ENCODE results near the gene TNS2.
"Not testable (repeated sequence)": the region's sequence is repeated elsewhere in the genome, so short reads cannot be mapped to it uniquely, and the experiment has no call there.

The TNS2 gene

GRCh38 chr12:53090554-53090953, 40.7 kb downstream of the TNS2 start:
- DNase-seq = no peak

DNA sequence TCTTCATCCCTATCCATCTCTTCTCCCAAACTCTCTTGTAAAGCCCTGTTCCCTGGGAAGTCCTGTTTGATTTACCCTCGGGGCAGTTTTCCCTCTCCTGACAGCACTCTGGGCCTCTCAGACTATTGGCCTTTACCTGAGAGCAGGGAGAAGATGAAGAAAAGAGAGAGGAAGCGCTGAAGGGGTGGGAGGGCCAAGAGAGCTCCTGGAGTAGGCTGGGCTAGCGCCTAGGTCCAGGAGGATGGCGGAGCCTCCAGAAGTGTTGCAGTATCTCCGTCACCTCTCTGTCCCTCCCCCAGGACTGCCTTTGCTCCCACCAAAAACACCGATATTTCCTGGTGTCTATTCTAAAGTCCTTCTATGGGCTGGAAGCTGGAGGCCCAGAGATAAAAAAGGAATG, 41.9 kb downstream of the TNS2 start:
- no peak for DNase-seq

- peak in 1 of 58 donors; percentile 17 for DNase-seq
These were observed 44.0 kb downstream of the TNS2 start for GRCh38 chr12:53093777-53094393.

DNA sequence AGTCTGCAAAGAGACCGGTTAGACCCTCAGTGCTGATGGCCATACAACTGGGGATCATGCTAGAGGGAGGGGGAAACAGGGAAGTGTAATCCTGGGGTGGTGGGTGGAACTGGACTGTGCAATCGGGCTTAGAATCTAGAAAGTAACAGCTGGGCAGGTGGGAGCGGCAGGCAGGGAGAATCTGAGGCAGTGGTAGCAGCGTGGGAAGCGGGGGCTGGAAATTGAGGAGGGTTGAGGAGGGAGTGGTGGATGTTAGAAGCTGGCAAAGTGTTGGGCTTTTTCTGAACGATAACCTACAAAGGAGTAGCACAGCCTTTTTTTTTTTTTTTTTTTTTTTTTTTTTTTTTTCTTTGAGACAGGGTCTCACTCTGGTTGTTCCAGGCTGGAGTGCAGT, 44.5 kb downstream of the TNS2 start:
- DNase-seq = no peak

GRCh38 chr12:53094796-53095595, 45.1 kb downstream of the TNS2 start:
- not testable (repeated sequence) for DNase-seq

- not testable (repeated sequence) for DNase-seq
These were observed 45.7 kb downstream of the TNS2 start for GRCh38 chr12:53095596-53095895.

DNA sequence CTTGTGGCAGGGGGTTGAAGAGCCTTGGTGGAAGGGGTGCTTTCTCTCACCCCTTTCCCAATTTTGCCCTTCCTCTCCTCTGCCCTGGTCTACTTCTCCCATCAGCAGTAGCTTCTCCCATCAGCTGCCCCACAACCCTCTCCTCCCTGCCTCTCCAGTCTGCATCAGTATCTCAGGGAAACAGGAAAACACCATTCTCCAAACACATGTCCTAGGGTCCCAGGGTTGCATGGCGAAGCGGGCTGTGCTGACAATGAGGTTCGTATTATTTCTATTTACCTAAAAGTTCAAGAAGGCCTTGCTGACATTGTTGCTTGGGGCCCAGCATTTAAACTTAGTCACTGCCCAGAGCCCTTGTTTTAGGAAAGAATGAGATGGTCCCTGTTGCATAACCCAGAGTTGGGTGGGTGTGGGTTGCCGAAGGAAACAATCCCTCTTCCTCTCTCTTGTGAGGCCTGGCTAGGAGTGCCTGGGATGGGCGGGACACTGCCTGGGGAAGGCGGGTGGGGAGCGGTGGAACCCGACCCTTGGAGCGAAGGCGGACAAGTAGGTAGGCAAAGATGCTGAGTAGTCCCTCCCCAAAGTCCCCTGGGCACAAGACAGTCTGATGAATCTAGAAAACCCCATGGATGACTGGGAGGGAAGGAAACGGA, 46.4 kb downstream of the TNS2 start:
- DNase-seq = no peak

DNA sequence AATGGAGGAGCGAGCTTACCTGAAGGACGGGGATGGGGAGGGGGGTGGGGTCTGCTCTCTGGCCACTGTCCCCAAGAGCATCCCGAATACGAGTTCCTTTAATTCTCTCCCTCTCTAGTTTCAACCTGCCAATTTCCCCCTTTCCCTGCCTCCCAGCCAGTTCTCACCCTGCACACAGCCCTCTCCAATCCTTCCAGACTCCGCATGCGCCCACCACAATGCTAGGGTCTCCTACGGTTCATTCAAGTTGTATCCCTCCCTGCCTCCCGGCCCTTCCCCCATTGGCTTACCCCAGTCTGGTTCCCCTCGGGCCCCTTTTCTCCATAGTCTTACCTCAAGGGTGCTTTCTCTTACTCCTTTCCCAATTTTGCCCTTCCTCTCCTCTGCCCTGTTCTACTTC, 46.9 kb downstream of the TNS2 start:
- no peak for DNase-seq

DNA sequence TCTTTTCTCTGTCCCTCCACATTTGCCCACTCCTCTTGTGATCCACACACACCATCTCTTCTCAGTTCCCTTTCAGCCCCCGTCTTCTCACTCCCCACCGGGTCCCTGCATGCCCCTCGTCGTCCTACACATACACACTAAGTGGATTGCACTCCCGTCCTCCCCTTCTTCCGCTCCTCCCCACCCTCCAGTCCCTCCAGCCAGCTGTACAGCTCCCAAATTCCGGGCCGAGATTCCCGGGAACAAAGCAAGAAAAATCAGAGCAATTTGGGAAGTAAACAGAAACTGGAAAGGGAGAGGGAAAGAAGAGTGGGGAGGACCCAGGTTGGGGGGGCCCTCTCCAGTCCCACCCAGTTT, 47.3 kb downstream of the TNS2 start:
- DNase-seq = peak in 5 of 58 donors; percentile 11 to 33 (median 20)

DNA sequence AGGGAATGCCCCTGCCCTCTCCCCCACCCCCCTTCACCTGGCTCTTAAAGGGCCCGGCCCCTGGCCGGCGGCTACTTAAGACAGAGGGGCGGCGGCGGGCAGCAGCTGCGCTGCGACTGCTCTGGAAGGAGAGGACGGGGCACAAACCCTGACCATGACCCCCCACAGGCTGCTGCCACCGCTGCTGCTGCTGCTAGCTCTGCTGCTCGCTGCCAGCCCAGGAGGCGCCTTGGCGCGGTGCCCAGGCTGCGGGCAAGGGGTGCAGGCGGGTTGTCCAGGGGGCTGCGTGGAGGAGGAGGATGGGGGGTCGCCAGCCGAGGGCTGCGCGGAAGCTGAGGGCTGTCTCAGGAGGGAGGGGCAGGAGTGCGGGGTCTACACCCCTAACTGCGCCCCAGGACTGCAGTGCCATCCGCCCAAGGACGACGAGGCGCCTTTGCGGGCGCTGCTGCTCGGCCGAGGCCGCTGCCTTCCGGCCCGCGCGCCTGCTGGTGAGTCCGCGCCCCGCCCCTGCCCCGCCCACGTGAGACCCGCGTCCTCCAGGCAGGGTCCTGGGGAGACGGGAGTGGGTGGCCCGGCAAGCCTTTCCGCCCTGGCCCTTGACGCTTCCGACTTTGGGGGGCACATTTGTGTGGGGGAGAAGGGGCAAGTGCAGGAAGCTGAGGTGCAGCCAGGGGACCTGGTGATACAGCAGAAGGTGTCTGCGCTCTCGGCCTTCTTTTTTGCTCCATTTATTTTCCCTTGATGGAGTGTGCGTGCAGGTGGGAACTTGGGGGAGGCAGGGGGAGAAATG, 47.9 kb downstream of the TNS2 start, which contains the start of gene IGFBP6:
IGFBP6 (plus strand) TSS at position 104 of the 790 bp plus-strand sequence; CDS start at position 155, 51 bp downstream.
- DNase-seq = peak in 29 of 58 donors; percentile 10 to 62 (median 37)

GRCh38 chr12:53098354-53098981, 48.6 kb downstream of the TNS2 start:
- DNase-seq = peak in 25 of 58 donors; percentile 8 to 61 (median 31)

- DNase-seq = peak in 54 of 58 donors; percentile 10 to 88 (median 52)
These were observed 49.4 kb downstream of the TNS2 start for GRCh38 chr12:53099071-53099882.

- no peak for DNase-seq
These were observed 50.7 kb downstream of the TNS2 start for GRCh38 chr12:53100466-53101151.

- no peak for DNase-seq
These were observed 51.4 kb downstream of the TNS2 start for GRCh38 chr12:53101266-53101665.

GRCh38 chr12:53101931-53102781, 52.3 kb downstream of the TNS2 start:
- no peak for DNase-seq

GRCh38 chr12:53102883-53103807, 53.3 kb downstream of the TNS2 start, which contains the start of gene SOAT2:
TSS of gene SOAT2 (plus strand) at chr12:53103486. CDS start at chr12:53103578, 92 bp downstream.
- DNase-seq = no peak

DNA sequence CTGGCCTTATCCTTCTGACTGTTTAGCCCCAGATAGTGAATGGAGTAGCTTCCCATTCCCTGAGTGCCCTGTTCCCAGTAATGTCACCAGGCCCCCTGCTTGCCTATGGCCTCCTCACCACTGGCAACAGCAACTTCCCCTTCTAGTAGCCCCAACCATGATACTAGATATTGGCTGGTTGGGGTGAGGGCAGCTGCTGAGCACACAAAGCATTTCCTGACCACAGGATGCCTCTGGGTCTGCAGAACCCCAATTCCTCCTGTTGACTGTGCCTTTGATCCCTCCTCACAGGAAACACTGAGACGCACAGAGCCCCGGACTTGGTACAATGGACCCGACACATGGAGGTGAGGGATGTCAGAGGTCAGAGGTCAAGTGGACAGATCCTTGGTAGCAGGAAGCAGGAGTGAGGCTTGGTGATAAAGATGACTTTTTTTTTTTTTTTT, 54.0 kb downstream of the TNS2 start:
- DNase-seq = no peak

Data from anterior cingulate cortex (tissue), 58 donors.